A549 treated with AZD2906 at 1 μM for 4 hours (cell line): ENCODE data around the gene C2CD4B. TPM values are rescaled to one million over a fixed set of nuclear protein-coding genes. Genes with fewer than 3 reads are reported as not detected.

Source experiments
- total RNA-seq: library from RNA; stranded (reverse); fragments of 200-300 nt; extraction: Qiagen RNA extraction; gene quantifications from 5 replicates; pipeline ENCODE4 v1.2.3, GENCODE V29; 2022

Gene C2CD4B
- total RNA-seq = 0.10 to 0.37 TPM (median 0.24 TPM) in 5 replicates

GRCh38 chr15:62165104-62165792, at the start of gene C2CD4B:
Gene C2CD4B (minus strand): TSS chr15:62165285. CDS start chr15:62164984, 301 bp downstream.

Other genes starting within 250 kb of the C2CD4B start
- 9.6 to 13.2 TPM (median 11.3 TPM) in 5 replicates for gene VPS13C, start 104.8 kb downstream of the C2CD4B start, total RNA-seq
- 0.11 to 0.21 TPM (median 0.14 TPM) in 5 replicates for gene C2CD4A, start 98.3 kb downstream of the C2CD4B start, total RNA-seq
- gene TLN2, start 225.3 kb upstream of the C2CD4B start, total RNA-seq = 8.0 to 11.8 TPM (median 8.1 TPM) in 5 replicates